ENCODE measurements around the gene CASKIN1.

Gene CASKIN1

GRCh38 chr16:2232094-2232990 is 35.9 kb upstream of the CASKIN1 start:
- DNase-seq, result no peak

GRCh38 chr16:2231016-2231931 is 34.9 kb upstream of the CASKIN1 start:
- no peak for DNase-seq

GRCh38 chr16:2230376-2230775 is 34.0 kb upstream of the CASKIN1 start:
- no peak for DNase-seq

DNA sequence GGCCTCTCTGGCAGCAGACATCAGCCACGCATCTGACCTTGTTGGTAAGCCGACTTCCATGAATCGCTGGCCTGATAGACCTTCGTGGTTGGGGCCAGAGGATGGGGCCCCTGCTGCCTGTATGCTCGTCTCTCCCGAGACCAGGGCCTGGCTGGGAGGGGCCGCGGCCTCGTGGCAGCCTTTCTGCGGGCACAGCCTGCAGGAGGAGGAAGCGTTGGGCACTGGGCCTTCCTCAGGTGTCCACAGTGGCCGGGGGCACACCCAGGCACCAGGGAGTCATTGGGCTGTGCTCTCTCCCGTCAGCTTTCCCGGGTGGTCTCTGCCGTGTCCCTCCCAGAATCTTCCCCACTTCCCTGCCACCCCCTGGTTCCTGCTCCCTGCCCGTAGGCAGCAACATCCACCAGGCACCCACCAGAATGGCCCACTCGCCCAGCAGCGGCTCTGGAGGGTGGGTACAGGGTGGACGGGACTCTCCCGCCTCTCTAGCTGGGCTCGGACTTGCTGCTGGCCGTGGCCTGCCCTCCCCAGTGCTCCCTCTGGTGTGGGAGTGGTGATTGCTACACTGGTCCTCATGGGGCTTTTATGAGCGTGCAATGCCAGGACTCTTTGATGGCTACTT is 33.3 kb upstream of the CASKIN1 start:
- DNase-seq, result no peak

- no peak for DNase-seq
These were observed 32.7 kb upstream of the CASKIN1 start for GRCh38 chr16:2229091-2229490.

GRCh38 chr16:2228161-2228824 is 31.9 kb upstream of the CASKIN1 start:
- no peak for DNase-seq

GRCh38 chr16:2226918-2227317 is 30.5 kb upstream of the CASKIN1 start:
- DNase-seq, result no peak

DNA sequence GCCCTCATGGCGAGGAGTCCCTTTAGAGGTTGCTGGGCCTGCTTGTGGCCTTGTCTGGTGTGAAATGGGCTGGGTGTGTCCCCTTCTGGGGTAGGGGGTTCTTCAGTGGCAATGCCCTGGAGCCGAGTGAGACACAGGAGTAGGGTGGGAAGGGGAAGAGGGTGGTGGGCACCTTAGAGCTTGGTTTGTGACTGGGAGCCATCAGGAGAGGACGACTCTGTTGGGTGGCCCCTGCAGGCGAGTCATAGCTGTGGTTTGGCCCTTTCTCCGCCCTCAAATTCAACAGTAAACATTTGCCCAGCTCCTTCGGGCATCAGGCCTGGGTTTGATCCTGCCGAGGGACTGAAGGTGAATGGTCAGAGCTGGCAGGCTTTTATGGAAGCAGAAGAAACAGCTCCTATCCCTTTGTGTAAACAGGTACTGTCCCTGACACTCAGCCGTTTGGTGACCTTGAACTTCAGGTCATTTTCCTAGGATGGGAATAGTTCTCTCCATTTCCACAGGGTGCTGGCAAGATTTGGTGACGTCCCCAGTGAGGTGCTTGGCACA is 29.9 kb upstream of the CASKIN1 start:
- DNase-seq, result no peak

- no peak for DNase-seq
These were observed 27.6 kb upstream of the CASKIN1 start for GRCh38 chr16:2223942-2224486.

- peak; percentile 98 for DNase-seq
These were observed 27.0 kb upstream of the CASKIN1 start, which contains the start of gene E4F1 for GRCh38 chr16:2223221-2223941. TSS of gene E4F1 (plus strand) at chr16:2223591. CDS start at chr16:2223614, 23 bp downstream.

GRCh38 chr16:2216330-2216729 is 19.9 kb upstream of the CASKIN1 start:
- no peak for DNase-seq

DNA sequence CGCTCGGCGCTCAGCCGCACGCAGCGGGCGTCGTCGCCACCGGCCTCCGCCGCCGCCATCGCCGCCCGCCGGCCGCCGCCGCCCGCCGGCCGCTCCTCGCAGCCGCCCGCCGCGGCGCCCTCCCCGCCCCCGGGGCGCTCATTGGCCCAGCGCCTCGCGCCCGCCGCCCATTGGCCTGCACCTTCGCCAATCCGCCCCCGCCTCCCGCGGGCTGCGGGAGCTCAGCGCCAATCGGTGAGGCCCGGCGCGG is 18.2 kb upstream of the CASKIN1 start, which contains the start of gene PGP:
PGP (minus strand) TSS at position 122 of the 250 bp plus-strand sequence; CDS start at position 59, 63 bp downstream.
- no peak for DNase-seq

DNA sequence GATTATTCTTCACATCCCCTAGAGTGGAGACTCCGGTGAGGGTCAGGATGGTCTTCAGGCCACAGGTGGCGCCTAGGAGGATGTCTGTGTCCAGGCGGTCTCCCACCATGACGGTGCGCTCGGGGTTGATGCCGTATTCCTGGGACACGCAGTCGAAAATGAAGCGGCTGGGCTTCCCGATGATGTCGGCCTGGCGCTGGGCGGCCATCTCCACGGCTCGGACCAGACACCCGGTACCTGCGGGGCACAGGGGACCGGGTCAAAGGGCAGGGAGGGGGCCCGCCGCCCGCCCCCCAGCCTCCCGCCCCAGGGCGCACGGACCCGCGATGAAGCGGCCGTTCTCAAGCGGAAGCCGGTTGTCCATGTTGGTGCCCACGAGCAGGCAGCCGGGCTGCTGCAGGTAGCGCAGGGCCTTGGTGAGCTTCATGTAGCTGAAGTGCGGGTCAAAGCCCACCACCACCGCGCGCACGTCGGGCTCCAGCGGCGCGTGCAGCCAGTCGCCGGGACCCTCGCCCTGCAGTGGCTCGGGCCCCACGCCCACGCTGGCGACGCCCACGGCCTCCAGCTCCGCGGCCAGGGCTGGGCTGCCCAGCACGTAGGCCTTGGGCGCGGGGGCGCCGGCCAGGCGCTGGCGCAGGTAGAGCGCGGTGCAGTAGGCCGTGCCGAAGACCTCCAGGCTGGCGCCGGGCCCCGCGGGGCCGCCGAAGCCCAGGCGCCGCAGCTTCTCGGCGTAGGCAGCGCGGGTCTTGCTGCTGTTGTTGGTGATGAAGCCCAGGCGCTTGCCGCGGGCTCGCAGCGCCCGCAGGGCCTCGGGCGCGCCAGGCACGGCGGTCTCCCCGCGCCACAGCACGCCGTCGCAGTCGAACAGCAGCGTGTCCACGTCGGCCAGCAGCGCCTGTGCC is 17.7 kb upstream of the CASKIN1 start:
- no peak for DNase-seq

DNA sequence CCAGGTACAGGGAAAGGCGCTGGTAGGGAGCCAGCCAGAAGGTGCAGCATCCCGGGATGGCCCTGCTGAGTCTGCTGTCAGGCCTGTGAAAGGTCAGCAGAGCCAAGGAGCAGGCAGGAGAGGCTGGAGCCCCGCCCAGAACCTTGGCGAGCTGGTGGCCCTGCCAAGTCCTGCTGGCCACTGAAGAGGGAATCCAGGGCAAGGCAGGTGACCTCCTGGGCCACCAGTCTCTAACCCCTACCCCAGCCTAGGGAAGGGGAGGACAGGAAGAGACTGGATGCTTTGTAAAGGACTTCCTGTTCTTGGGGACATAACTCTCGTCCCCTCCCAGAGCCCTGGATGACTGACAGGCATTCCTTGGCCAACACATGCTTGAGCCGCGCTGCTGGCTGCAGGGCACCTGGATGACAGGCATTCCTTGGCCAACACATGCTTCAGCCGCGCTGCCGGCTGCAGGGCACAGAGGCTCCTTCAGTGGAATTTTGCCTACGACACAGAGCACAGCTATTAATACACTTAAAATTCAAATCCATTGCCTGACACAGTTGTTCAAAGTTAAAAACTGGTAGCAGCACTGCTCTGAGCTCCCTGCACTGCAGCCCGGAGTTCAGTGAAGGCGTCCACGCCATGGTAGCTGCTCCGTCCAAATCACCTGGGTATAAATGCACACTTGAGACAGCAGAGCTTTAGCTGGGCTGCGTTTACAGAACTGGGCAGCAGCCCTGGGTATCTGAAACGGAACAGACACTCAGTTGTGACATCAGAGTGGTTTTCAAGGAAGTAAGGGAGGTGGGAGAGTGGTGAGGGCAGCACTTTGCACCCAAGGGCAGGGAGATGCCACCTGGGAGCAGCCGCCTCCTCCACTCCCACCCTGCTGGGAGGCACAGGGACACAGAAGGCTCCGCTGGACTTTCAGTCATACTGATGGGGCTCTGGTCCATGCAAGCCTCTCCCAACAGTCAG is 16.2 kb upstream of the CASKIN1 start:
- no peak for DNase-seq

DNA sequence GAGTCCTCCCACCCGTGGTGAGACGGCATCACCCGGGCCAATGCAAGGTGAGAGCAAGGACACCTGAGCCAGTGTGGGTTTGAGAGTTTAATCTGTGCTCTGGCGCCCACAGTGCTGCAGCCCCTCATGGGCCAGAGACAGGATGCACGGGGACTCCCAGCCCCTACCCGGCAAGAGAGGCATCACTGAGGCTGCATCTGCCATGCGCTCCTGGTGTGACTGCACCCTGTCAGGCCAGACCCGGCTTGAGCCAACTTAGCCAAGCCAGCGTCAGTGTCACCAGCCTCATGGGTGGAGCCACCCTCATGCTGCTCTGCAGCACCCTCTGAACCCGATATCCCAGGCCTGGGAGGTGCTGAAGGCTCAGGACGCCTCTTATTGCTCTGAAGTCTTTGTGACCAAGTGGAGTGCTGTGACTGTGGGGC is 15.5 kb upstream of the CASKIN1 start:
- no peak for DNase-seq

DNA sequence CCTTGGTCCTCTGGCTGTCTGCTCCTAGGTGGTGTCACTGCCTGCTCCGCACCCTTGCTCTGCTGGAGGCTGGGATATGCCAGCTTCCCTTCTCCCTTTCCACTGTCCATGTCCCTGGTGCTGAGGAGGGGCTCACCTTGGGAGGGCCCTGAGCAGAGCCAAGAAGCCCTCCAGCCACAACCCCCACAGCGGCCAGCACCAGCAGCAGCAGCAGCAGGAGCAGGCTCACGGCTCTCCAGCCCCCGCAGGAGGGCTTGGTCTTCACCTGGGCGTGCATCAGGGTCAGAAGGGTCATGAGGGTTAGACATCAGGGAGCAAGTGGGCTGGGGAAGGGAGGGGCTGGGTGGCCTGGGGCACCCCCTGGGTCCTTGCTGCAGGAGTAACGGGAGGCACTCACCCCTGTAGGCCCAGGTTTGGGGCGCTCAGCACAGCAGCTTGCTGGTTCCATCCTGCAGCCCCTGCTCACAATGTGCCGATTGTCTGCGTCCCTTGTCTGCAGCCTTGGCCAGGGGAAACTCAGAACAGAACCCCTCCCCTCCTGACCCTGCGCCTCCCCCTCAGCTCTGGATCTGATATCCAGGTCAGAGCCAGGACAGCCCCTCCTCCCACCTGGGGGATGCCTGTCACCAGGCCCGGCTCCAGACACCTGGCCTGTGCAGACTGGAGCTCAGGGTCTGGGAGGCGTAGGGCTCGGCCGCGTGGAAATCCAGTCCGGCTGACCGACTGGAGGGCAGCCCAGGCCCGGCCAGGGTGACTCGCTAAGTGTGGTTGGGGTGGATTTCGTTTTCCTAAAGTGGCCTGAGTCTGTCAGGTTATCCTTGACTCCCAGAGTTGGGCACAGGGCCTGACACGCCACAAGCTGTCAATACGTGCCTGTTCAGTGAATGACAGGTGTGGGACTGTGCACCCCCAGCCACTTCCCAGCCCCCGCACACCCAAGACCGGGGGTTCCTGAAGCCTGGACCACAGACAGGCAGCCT is 14.3 kb upstream of the CASKIN1 start, which contains the start of gene BRICD5:
BRICD5 (minus strand) TSS at position 478 of the 980 bp plus-strand sequence; CDS start at position 448, 30 bp downstream.
- DNase-seq, result no peak

- no peak for DNase-seq
These were observed 13.6 kb upstream of the CASKIN1 start for GRCh38 chr16:2210009-2210332.

All from midbrain (tissue), 1 donor.